ENCODE measurements around the gene FXYD1. TPM values are rescaled to one million over a fixed set of nuclear protein-coding genes. Genes with fewer than 3 reads are reported as not detected.

FXYD1 gene
- total RNA-seq, 4 donors from 2014 or later, result 10.6 to 29.2 TPM; not detected in 2

- DNase-seq, result no peak
- Histone ChIP-seq H3K4me1 (peaks cover 0 to 9% (median 5%) of the 10 kb centered on the region in 4 donors), H3K9me3 (no peaks in the 10 kb centered on the region), H3K27ac (no peak overlapping the region), H3K27me3 (peaks cover 8% of the 10 kb centered on the region), H3K36me3 (no peaks in the 10 kb centered on the region), H3K4me3 (no peak overlapping the region)
- WGBS, 2 donors (ENCODE audit: low coverage in 1 of 2), result 84 to 91% methylated on average over 4 to 5 of the region's 5 CpGs
- intact Hi-C loops (cut with DNase I; ENCODE audit: low total_unique reads) (no loop called here), in situ Hi-C loops (cut with MboI; ENCODE audit: low pct_ligation_motif_present in 1 of 4, low pct_unique_long_range_greater_than_20kb in 1 of 4, low sequenced_read_pairs in 3 of 4) (no loop called here)
- no peak for TF ChIP-seq CTCF (IDR thresholded peaks at IDR 0.05)
- no peak for TF ChIP-seq POLR2AphosphoS5 (IDR thresholded peaks at IDR 0.05)
- no peak for TF ChIP-seq POLR2A (IDR thresholded peaks at IDR 0.05)
- no peak for TF ChIP-seq EP300 (IDR thresholded peaks at IDR 0.05; ENCODE audit: low read depth)
These were observed 45.2 kb upstream of the FXYD1 start for GRCh38 chr19:35093430-35093829.

- H3K9me3 ChIP-seq, result no peaks in the 10 kb centered on the region
- no peaks in the 10 kb centered on the region for H3K36me3 ChIP-seq
- H3K27me3 ChIP-seq, result peaks cover 7% of the 10 kb centered on the region
- intact Hi-C loops (cut with DNase I; ENCODE audit: low total_unique reads), result no loop called here
- H3K27ac ChIP-seq, result no peak overlapping the region
- WGBS, 2 donors (ENCODE audit: low coverage in 1 of 2), result 90% methylated on average over 11 of the region's 11 CpGs; no CpG with 5 or more reads in 1 of the 2 donors
- DNase-seq, result no peak
- H3K4me3 ChIP-seq, result no peak overlapping the region
- in situ Hi-C loops (cut with MboI; ENCODE audit: low pct_ligation_motif_present in 1 of 4, low pct_unique_long_range_greater_than_20kb in 1 of 4, low sequenced_read_pairs in 3 of 4), result no loop called here
- TF ChIP-seq POLR2AphosphoS5 (IDR thresholded peaks at IDR 0.05) (no peak), EP300 (IDR thresholded peaks at IDR 0.05; ENCODE audit: low read depth) (no peak), POLR2A (IDR thresholded peaks at IDR 0.05) (no peak), CTCF (IDR thresholded peaks at IDR 0.05) (no peak)
- peaks cover 0 to 9% (median 5%) of the 10 kb centered on the region in 4 donors for H3K4me1 ChIP-seq
These were observed 44.5 kb upstream of the FXYD1 start for GRCh38 chr19:35093941-35094647.

GRCh38 chr19:35094656-35095055 lies 44.0 kb upstream of the FXYD1 start:
- no peak for DNase-seq
- 82 to 86% methylated on average over 1 to 4 of the region's 4 CpGs for WGBS, 2 donors (ENCODE audit: low coverage in 1 of 2)
- no peaks in the 10 kb centered on the region for H3K36me3 ChIP-seq
- no peaks in the 10 kb centered on the region for H3K9me3 ChIP-seq
- in situ Hi-C loops (cut with MboI; ENCODE audit: low pct_ligation_motif_present in 1 of 4, low pct_unique_long_range_greater_than_20kb in 1 of 4, low sequenced_read_pairs in 3 of 4), result no loop called here
- TF ChIP-seq POLR2A (IDR thresholded peaks at IDR 0.05), result no peak
- no peak for TF ChIP-seq CTCF (IDR thresholded peaks at IDR 0.05)
- no peak for TF ChIP-seq POLR2AphosphoS5 (IDR thresholded peaks at IDR 0.05)
- TF ChIP-seq EP300 (IDR thresholded peaks at IDR 0.05; ENCODE audit: low read depth), result no peak
- intact Hi-C loops (cut with DNase I; ENCODE audit: low total_unique reads), result no loop called here
- H3K4me1 ChIP-seq, result peaks cover 0 to 9% (median 5%) of the 10 kb centered on the region in 4 donors
- H3K4me3 ChIP-seq, result no peak overlapping the region
- peaks cover 5% of the 10 kb centered on the region for H3K27me3 ChIP-seq
- no peak overlapping the region for H3K27ac ChIP-seq

GRCh38 chr19:35095667-35096368 lies 42.8 kb upstream of the FXYD1 start:
- in situ Hi-C loops (cut with MboI; ENCODE audit: low pct_ligation_motif_present in 1 of 4, low pct_unique_long_range_greater_than_20kb in 1 of 4, low sequenced_read_pairs in 3 of 4), result no loop called here
- Histone ChIP-seq H3K27me3 (peaks cover 2% of the 10 kb centered on the region), H3K4me1 (peaks cover 0 to 6% (median 2%) of the 10 kb centered on the region in 4 donors), H3K4me3 (no peak overlapping the region), H3K36me3 (no peaks in the 10 kb centered on the region), H3K9me3 (no peaks in the 10 kb centered on the region), H3K27ac (no peak overlapping the region)
- 73% methylated on average over 5 to 8 of the region's 8 CpGs for WGBS, 2 donors (ENCODE audit: low coverage in 1 of 2)
- intact Hi-C loops (cut with DNase I; ENCODE audit: low total_unique reads), result no loop called here
- DNase-seq, result no peak
- no peak for TF ChIP-seq CTCF (IDR thresholded peaks at IDR 0.05)
- no peak for TF ChIP-seq POLR2AphosphoS5 (IDR thresholded peaks at IDR 0.05)
- TF ChIP-seq EP300 (IDR thresholded peaks at IDR 0.05; ENCODE audit: low read depth), result no peak
- TF ChIP-seq POLR2A (IDR thresholded peaks at IDR 0.05), result no peak

Measured in transverse colon (tissue), 4 donors.